ENCODE data around the gene SLC26A6.

The SLC26A6 gene

DNA sequence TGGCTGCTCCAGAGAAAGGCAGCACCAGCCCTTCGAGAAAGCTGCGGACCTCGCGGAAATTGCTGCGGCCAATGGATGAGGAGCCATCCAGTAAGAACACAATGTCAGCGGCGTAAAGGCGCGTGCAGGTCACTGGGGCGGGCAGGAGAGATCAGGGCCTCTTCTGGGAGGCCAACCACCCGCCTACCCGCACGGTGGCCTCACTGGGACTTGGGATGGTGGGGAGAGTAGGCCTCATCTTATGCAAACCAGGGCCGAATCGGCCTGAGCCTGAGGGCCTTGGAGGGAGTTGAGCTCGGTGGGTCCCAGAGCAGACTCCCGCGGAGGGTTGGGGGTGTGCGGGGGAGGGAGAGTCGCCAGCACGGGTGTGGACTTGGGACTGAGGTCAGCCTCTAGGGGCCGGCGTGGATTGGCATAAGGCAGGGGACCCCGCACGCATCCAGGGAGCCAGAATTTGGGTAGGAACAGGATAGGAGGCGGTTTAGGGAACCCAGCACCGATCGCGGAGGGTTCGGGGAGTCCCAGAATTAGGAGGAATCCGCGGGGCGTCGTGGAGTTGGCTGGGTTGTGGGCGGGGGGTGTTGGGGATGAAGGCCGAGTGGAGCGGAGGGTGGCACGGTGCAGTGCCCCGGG, 40.7 kb downstream of the SLC26A6 start:
- no peak for TF ChIP-seq CTCF (IDR thresholded peaks at IDR 0.05; ENCODE audit: control extremely low read depth, extremely low read depth, low read depth, missing control alignments)
- POLR2A ChIA-PET, result no interaction called here
- CTCF ChIA-PET, result no interaction called here
- no peak for DNase-seq (ENCODE audit: extremely low spot score)

DNA sequence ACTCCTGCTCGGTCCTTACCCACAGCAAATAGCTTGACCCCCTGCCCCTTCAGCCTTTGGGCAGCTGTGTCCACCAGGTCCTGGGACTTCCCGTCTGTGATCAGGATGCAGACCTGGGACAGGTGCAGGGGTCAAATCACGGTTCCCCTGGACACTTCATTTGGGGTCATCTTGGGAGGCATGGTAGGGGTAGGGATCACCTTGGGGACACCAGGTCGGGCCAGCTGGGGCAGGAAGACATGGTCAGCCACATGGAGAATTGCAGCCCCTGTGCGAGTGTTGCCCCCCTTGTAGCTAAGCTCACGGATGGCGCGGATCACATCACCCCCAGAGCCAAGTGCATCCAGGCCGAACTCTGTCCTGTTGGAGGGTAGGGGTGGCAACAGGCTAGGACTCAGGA, 41.9 kb downstream of the SLC26A6 start:
- no peak for TF ChIP-seq CTCF (IDR thresholded peaks at IDR 0.05; ENCODE audit: control extremely low read depth, extremely low read depth, low read depth, missing control alignments)
- ChIA-PET CTCF (no interaction called here), POLR2A (no interaction called here)
- no peak for DNase-seq (ENCODE audit: extremely low spot score)

DNA sequence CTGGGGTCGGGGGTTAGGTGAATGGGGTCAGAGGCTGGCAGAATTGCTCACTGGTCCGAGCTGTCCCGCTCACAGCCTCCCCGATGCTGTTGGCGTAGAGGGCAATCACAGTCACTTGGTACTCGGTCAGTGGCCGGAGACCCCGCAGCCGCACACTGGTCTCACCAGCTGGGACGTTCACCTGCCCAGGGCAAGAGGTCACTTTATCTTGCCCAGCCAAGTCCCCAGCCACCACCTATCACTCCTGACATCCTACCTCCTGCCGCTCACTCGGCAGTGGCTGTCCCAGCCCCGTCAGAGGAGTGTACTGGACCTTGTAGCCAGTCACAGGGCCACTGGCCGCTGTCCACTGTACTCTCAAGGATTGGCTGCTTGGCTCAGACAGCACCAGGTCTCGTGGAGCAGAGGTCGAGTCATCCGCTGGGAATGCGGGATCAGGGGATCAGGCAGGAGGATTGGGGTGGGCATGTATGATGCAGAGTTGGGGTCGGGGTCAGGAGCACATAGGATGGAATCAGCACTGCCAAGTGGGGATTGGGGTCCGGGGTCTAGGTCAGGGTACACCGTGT, 42.7 kb downstream of the SLC26A6 start:
- ChIA-PET CTCF (no interaction called here), POLR2A (no interaction called here)
- no peak for DNase-seq (ENCODE audit: extremely low spot score)
- no peak for TF ChIP-seq CTCF (IDR thresholded peaks at IDR 0.05; ENCODE audit: control extremely low read depth, extremely low read depth, low read depth, missing control alignments)

DNA sequence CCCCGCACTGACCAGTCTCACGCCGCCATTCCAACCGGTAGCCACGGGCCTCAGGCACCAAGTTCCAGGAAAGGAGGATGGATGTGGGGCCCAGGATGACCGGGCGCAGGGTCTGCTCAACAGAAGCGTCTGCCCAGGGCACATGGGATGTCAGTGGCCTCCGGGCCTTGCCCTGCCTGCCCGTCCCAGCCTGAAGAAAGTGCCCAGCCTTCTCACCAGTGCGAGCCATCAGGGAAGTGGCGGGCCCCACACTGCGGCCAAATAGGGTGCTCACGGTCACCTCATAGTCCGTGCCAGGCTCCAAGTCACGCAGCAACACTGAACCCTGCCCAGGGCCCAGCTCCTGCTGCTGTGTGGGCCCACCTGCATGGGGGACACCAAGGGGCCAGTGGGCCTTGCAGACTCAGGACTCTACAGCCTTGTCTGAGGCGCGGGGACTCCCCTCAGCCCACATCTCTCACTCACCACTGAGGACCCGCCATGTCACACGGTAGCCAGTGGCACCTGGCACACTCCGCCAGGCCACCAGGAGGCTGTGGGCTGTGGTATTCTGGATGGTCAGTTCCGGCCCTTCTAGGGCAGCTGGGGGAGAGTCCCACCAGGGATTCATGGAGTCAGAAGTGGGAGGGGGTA, 43.3 kb downstream of the SLC26A6 start:
- TF ChIP-seq CTCF (IDR thresholded peaks at IDR 0.05; ENCODE audit: control extremely low read depth, extremely low read depth, low read depth, missing control alignments), result no peak
- ChIA-PET CTCF (no interaction called here), POLR2A (no interaction called here)
- no peak for DNase-seq (ENCODE audit: extremely low spot score)

- POLR2A ChIA-PET, result no interaction called here
- CTCF ChIA-PET, result no interaction called here
Measured at GRCh38 chr3:48591436-48591835, 43.8 kb downstream of the SLC26A6 start.

GRCh38 chr3:48588230-48588629, 47.0 kb downstream of the SLC26A6 start:
- ChIA-PET CTCF (no interaction called here), POLR2A (no interaction called here)
- TF ChIP-seq CTCF (IDR thresholded peaks at IDR 0.05; ENCODE audit: control extremely low read depth, extremely low read depth, low read depth, missing control alignments), result no peak
- DNase-seq (ENCODE audit: extremely low spot score), result no peak

More at GRCh38 chr3:48591436-48591835, 43.8 kb downstream of the SLC26A6 start:
- no peak for DNase-seq (ENCODE audit: extremely low spot score)
- no peak for TF ChIP-seq CTCF (IDR thresholded peaks at IDR 0.05; ENCODE audit: control extremely low read depth, extremely low read depth, low read depth, missing control alignments)
